Nephron (organoid): ENCODE data around the gene ARHGDIB.

Source experiments
- H3K27ac Mint-ChIP-seq, 3 experiments: 2 replicates each; pipeline ENCODE4 v1.8.0; 2020; ENCODE audit warnings: mixed read lengths in 3 of 3, mild to moderate bottlenecking in 2 of 3, moderate library complexity in 1 of 3
- H3K27me3 Mint-ChIP-seq: 2 replicates; pipeline ENCODE4 v1.8.0; 2021; ENCODE audit warnings: low read depth, mild to moderate bottlenecking, moderate library complexity, mixed read lengths
- H3K36me3 Mint-ChIP-seq: 2 replicates; pipeline ENCODE4 v1.8.0; 2020; ENCODE audit warnings: low read depth, mixed read lengths
- H3K4me1 Mint-ChIP-seq: 2 replicates; pipeline ENCODE4 v1.8.0; 2020; ENCODE audit warnings: mixed read lengths
- H3K4me3 Mint-ChIP-seq, 3 experiments: 2 replicates each; pipeline ENCODE4 v1.8.0; 2020; ENCODE audit warnings: mild to moderate bottlenecking in 3 of 3, mixed read lengths in 3 of 3, moderate library complexity in 2 of 3
- H3K9me3 Mint-ChIP-seq: 2 replicates; pipeline ENCODE4 v1.8.0; 2020; ENCODE audit warnings: mixed read lengths
- TF ChIP-seq, protein P1 (sequence below), 3 experiments: fragments of 200-600 bp; sonication (generic); IDR thresholded peaks; one replicate each; pipeline ENCODE4 v1.5.0; 2021; ENCODE audit warnings: antibody characterized with exemption in 3 of 3; ENCODE audit not compliant: unreplicated experiment in 3 of 3

ARHGDIB gene

DNA sequence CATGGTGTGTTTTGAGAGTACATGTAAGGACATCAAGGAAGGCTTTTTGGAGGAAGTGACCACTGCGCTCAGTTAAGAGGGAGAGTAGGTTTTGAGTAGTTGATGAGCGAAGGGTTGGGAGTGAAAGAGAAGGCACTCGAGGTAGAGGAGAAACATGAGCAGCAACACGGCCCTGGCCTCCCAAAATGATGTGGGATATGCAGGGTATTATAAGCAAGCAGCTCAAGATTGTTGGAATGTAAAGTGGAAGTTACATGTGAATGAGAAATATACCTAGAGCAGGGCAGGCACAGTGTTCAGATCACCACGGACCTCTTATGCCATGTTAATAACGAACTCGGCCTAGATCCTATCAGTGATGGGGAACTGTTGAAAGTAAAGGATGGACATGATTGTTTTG lies 2.1 kb upstream of the ARHGDIB start:
- peaks cover 12% of the 10 kb centered on the region for H3K4me1 Mint-ChIP-seq

DNA sequence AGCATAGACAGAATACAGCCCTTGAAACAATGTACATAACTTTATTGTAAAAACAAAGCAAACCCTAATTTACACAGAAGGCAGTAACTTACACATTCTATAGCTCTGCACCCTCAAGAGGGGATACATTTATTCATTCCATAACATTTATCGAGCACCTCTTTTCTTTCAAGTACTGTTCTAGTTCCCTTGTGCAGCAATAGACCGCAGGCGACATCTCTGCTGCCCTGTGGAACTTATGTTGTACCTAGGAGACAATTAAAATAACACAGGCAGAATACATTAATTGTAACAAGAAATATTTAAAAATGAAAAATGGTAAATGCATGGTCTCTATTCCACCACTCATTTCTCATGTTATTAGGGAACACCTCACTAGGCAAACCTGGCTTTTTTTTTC lies 1.4 kb upstream of the ARHGDIB start:
- H3K36me3 Mint-ChIP-seq = no peaks in the 10 kb centered on the region
- H3K9me3 Mint-ChIP-seq = no peaks in the 10 kb centered on the region
- H3K27me3 Mint-ChIP-seq = no peaks in the 10 kb centered on the region
- H3K27ac Mint-ChIP-seq = no peak overlapping the region
- peaks cover 12% of the 10 kb centered on the region for H3K4me1 Mint-ChIP-seq
- TF ChIP-seq, protein P1, sequence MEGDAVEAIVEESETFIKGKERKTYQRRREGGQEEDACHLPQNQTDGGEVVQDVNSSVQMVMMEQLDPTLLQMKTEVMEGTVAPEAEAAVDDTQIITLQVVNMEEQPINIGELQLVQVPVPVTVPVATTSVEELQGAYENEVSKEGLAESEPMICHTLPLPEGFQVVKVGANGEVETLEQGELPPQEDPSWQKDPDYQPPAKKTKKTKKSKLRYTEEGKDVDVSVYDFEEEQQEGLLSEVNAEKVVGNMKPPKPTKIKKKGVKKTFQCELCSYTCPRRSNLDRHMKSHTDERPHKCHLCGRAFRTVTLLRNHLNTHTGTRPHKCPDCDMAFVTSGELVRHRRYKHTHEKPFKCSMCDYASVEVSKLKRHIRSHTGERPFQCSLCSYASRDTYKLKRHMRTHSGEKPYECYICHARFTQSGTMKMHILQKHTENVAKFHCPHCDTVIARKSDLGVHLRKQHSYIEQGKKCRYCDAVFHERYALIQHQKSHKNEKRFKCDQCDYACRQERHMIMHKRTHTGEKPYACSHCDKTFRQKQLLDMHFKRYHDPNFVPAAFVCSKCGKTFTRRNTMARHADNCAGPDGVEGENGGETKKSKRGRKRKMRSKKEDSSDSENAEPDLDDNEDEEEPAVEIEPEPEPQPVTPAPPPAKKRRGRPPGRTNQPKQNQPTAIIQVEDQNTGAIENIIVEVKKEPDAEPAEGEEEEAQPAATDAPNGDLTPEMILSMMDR (IDR thresholded peaks at IDR 0.05; ENCODE audit: unreplicated experiment in 3 of 3) = no peak
- H3K4me3 Mint-ChIP-seq = no peak overlapping the region

More for the DNA sequence above, 2.1 kb upstream of the ARHGDIB start:
- no peak overlapping the region for H3K27ac Mint-ChIP-seq
- H3K9me3 Mint-ChIP-seq = no peaks in the 10 kb centered on the region
- H3K4me3 Mint-ChIP-seq = no peak overlapping the region
- TF ChIP-seq, protein P1 (IDR thresholded peaks at IDR 0.05; ENCODE audit: unreplicated experiment in 3 of 3) = no peak
- no peaks in the 10 kb centered on the region for H3K27me3 Mint-ChIP-seq
- no peaks in the 10 kb centered on the region for H3K36me3 Mint-ChIP-seq

GRCh38 chr12:14962153-14962539 lies 745 bp upstream of the ARHGDIB start:
- TF ChIP-seq, protein P1 (IDR thresholded peaks at IDR 0.05; ENCODE audit: unreplicated experiment in 3 of 3) = no peak
- Mint-ChIP-seq H3K4me1 (peaks cover 12% of the 10 kb centered on the region), H3K27me3 (no peaks in the 10 kb centered on the region), H3K27ac (no peak overlapping the region), H3K9me3 (no peaks in the 10 kb centered on the region), H3K4me3 (no peak overlapping the region), H3K36me3 (no peaks in the 10 kb centered on the region)

DNA sequence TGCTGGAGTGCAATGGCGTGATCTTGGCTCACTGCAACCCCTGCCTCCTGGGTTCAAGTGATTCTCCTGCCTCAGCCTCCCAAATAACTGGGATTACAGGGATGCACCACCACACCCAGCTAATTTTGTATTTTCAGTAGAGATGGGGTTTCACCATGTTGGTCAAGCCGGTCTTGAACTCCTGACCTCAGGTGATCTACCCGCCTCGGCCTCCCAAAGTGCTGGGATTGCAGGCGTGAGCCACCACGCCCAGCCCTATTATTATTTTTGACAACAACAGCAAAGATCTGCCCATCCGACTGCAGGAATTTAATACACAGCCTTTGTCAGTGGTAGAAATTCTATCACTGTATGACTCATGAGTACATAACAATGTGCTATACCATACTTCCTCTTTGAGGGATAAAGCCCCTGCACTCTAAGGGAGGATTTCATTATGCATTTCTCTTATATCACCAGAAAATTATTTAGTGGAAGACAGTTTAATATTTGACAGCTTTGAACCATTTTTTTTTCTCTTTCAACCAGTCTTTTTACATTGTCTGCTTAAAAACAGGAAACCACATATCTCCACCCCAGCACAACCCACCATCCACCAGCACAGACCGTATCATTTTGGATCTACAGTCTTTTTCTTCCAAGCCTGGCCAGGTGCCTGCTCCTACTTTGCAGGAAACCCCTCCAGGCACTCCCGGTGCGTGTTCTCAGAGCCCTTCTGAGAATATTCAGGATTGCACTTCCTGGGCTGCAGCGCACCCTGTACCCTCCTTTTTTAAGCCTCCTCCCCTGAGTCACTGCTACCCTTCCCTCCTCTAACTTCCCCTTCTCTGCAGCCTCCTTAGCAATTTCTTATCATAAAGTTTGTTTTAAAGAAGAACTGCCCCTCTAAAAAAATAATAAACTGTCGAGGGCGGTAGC lies 594 bp downstream of the ARHGDIB start:
- H3K4me1 Mint-ChIP-seq = peaks cover 12% of the 10 kb centered on the region

GRCh38 chr12:14959916-14960496 lies 1.4 kb downstream of the ARHGDIB start:
- Mint-ChIP-seq H3K4me3 (no peak overlapping the region), H3K4me1 (peaks cover 12% of the 10 kb centered on the region), H3K27me3 (no peaks in the 10 kb centered on the region), H3K36me3 (no peaks in the 10 kb centered on the region), H3K27ac (no peak overlapping the region), H3K9me3 (no peaks in the 10 kb centered on the region)
- TF ChIP-seq, protein P1 (IDR thresholded peaks at IDR 0.05; ENCODE audit: unreplicated experiment in 3 of 3) = no peak

More for the DNA sequence above, 594 bp downstream of the ARHGDIB start:
- Mint-ChIP-seq H3K9me3 (no peaks in the 10 kb centered on the region), H3K27me3 (no peaks in the 10 kb centered on the region), H3K4me3 (peak overlapping the region; percentile 49 to 75 (median 57)), H3K36me3 (no peaks in the 10 kb centered on the region), H3K27ac (peak overlapping the region; percentile 47 to 76 (median 68))
- TF ChIP-seq, protein P1 (IDR thresholded peaks at IDR 0.05; ENCODE audit: unreplicated experiment in 3 of 3) = no peak
